Fibroblast of villous mesenchyme (primary cell): ENCODE results near the gene ATXN7L2. TPM values are rescaled to one million over a fixed set of nuclear protein-coding genes. Genes with fewer than 3 reads are reported as not detected.

Experiments
- DNase-seq: peaks from one replicate; pipeline ENCODE4 v3.0.0-alpha.2; 2010; ENCODE audit warnings: low read depth
- H3K4me3 ChIP-seq: 2 replicates; pipeline ENCODE4 v1.5.1; 2011; ENCODE audit warnings: low read depth, mild to moderate bottlenecking, low read length
- total RNA-seq: library from RNA; depleted of rRNA; stranded (reverse); fragments of >200 nt; gene quantifications from 2 replicates; pipeline ENCODE4 v1.2.3, GENCODE V29; 2012
- TF ChIP-seq, protein P1 (sequence below): IDR thresholded peaks from 2 replicates; pipeline ENCODE4 v1.5.1; 2012; ENCODE audit warnings: low read depth, mild to moderate bottlenecking, low read length; ENCODE audit not compliant: insufficient read depth

Gene ATXN7L2
- total RNA-seq, 1 donor: 4.7 TPM

- DNase-seq: no peak
- TF ChIP-seq, protein P1, sequence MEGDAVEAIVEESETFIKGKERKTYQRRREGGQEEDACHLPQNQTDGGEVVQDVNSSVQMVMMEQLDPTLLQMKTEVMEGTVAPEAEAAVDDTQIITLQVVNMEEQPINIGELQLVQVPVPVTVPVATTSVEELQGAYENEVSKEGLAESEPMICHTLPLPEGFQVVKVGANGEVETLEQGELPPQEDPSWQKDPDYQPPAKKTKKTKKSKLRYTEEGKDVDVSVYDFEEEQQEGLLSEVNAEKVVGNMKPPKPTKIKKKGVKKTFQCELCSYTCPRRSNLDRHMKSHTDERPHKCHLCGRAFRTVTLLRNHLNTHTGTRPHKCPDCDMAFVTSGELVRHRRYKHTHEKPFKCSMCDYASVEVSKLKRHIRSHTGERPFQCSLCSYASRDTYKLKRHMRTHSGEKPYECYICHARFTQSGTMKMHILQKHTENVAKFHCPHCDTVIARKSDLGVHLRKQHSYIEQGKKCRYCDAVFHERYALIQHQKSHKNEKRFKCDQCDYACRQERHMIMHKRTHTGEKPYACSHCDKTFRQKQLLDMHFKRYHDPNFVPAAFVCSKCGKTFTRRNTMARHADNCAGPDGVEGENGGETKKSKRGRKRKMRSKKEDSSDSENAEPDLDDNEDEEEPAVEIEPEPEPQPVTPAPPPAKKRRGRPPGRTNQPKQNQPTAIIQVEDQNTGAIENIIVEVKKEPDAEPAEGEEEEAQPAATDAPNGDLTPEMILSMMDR: no peak
These were observed 674 bp upstream of the ATXN7L2 start for GRCh38 chr1:109482791-109483671.

GRCh38 chr1:109484519-109484975 is 842 bp downstream of the ATXN7L2 start:
- TF ChIP-seq, protein P1: no peak
- H3K4me3 ChIP-seq: peak overlapping the region; percentile 85
- no peak for DNase-seq

More at GRCh38 chr1:109482791-109483671, 674 bp upstream of the ATXN7L2 start:
- H3K4me3 ChIP-seq: peak overlapping the region; percentile 65

- H3K4me3 ChIP-seq: peak overlapping the region; percentile 85
- TF ChIP-seq, protein P1: no peak
- no peak for DNase-seq
These were observed 1.3 kb downstream of the ATXN7L2 start for GRCh38 chr1:109485001-109485400.

DNA sequence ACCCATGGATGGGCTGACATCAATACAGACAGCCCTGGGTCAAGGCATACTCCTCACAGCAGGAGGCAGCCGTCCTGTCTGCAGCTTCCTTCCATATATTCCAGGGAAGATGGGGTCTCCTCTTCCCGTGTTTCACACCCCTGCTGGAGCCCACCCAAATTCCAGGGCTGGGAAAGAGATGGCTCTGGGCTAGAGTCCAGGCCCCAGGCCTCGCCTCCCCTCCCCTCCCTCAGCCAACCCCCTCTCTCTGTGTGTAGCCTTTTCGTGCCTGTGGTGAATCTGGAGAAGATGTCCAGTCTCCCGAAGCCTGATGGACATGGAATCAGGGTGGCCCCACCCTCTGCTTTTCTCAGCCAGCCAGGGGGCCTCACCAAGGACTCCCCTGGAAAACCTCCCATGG is 3.6 kb downstream of the ATXN7L2 start:
- DNase-seq: no peak
- TF ChIP-seq, protein P1: no peak
- H3K4me3 ChIP-seq: no peak overlapping the region

DNA sequence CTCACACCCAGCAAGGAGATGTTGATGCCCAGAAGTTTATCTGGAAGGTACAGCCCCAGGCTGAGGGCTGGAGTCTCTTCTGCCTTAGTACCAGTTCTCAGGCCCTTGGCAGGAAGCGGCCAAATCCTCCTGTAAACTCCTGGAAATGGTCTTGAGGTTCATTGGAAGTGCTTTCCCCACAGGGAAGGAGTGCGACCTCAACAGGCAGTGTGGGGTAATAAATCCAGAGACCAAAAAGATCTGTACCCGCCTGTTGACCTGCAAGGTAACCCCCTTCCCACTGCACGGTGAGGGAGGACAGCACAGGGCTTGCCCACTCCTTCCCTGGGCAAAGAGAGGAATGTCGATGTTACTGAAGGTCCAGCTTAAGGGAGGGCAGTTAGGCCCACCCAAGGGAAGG is 4.5 kb downstream of the ATXN7L2 start:
- TF ChIP-seq, protein P1: peak; percentile 13
- no peak overlapping the region for H3K4me3 ChIP-seq
- DNase-seq: no peak

GRCh38 chr1:109488696-109489095 is 5.0 kb downstream of the ATXN7L2 start:
- DNase-seq: no peak
- TF ChIP-seq, protein P1: no peak

More at GRCh38 chr1:109488696-109489095, 5.0 kb downstream of the ATXN7L2 start:
- H3K4me3 ChIP-seq: no peak overlapping the region
